Stimulated activated CD8-positive, alpha-beta memory T cell treated with anti-CD3 and anti-CD28 coated beads, Interleukin-2, amount 100 ng/mL, for 1 hour (primary cell): ENCODE measurements around the gene GNG8.

Experiments used
- DNase-seq, 2 donors: peaks; one replicate each; pipeline ENCODE4 v3.0.0-alpha.2; 2020; ENCODE audit warnings: low read depth in 2 of 2

GNG8 gene

DNA sequence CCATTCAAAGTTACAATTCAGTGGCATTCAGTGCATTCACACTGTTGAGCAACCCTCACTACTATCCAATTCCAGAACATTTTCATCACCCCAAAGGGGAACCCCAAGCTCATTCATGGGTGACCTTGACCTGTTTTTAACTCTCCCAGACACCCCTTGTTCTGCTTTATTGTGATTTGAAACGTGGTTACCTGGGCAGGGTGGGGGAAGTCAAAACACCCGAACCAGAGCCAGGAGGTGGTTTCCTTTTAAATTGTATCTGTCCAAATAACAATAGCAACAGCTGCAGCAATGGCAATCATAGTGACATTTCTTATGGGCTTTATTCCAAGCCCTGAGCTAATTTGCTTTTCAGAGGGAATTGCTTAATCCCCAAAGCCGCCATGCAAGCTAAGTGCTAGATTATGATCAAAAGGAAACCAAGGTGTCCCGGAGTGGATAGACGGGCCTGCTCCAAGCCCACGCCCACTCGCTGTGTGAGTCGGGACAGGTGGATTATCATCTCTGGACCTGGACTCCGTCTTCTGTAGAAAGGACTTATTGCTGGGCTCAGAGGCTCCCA lies 17.3 kb downstream of the GNG8 start:
- DNase-seq, result no peak

GRCh38 chr19:46617601-46618000 lies 18.4 kb downstream of the GNG8 start:
- no peak for DNase-seq

GRCh38 chr19:46616631-46617322 lies 19.2 kb downstream of the GNG8 start:
- no peak for DNase-seq

- no peak for DNase-seq
Measured at GRCh38 chr19:46615966-46616365, 20.0 kb downstream of the GNG8 start.

DNA sequence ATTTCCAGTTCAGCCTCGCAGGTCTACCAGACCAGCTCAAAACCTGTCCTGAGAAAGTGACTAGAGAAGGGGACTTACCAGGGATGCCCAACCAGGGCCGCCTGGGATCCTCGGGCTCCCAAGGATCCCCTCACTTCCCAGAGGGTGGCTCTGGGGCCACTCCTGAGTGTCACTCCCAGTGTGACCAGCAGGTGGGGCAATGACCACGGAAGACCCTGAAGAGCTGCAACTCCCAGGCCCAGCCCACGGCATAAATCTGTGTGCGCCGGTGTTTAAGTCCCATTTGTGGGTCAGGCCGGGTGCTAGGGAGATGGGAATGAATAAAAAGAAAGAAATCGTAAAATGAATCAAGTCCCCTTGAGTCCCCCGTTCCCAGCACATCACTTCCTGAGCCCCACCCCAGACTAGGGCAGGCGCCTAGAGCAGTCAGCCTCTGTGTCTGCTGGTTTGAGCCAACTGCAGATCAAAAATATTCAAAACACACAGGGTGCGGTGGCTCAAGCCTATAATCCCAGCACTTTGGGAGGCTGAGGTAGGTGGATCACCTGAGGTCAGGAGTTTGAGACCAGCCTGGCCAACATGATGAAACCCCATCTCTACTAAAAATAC lies 21.8 kb downstream of the GNG8 start:
- DNase-seq, result peak; percentile 59 to 63

DNA sequence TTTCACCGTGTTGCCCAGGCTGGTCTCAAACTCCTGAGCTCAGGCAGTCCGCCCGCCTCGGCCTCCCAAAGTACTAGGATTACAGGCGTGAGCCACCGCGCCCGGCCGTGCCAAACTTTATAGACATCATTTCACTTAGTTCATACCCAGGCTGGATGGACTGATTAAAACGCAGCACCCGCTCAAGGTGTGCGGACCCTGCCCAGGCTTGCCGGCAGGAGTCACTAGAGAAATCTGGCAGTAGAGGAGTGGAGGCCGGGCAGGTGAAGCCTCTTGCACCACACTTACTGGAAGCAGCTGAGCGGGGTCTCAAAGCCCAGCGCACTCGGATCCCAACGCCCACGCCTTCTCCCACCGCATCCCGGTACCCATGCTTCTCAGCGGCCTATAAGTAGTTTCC lies 22.5 kb downstream of the GNG8 start:
- DNase-seq, result no peak

- DNase-seq, result no peak
Measured at GRCh38 chr19:46611776-46612175, 24.2 kb downstream of the GNG8 start.

DNA sequence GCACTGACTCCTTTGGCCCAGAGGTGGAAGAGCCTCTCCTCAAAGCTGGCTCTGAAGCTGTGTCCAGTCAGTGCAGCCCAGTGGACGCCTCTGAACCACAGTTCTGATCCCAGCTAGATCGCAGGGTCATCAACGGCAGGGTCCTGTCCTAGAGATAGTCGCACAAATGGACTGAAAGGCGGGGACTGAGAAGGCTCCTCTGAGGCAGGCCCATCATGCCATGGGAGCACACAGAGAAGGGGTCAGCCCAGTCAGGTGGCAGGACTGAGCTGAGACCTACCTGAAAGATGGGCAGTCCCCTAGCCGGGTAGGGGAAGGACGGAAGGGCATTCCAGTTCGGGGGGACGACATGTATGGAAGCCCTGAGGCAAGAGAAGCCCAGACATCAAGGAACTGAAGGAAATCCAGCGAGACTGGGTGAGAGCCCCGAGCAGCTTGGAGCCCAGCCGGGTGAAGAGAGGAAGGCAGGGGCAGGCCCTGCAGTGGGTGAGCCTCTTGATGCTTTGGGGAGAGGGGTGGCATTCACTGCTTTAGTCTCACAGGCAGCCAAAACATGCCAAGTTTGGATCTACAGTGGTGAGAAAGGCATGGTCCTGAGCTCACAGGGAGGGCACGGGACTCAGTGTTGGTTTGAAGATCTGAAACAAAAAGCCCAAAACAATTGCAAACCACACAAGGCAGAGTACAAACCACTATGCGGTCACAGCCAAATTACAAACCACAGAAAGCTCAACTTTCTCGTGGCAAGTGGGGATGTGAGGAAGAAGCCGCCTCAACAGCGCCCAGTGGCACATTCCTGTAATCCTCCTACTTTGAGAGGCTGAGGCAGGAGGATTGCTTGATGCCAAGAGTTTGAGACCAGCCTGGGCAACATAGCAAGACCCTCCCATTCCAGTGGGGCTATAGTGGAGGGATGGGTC lies 24.9 kb downstream of the GNG8 start:
- no peak for DNase-seq

DNA sequence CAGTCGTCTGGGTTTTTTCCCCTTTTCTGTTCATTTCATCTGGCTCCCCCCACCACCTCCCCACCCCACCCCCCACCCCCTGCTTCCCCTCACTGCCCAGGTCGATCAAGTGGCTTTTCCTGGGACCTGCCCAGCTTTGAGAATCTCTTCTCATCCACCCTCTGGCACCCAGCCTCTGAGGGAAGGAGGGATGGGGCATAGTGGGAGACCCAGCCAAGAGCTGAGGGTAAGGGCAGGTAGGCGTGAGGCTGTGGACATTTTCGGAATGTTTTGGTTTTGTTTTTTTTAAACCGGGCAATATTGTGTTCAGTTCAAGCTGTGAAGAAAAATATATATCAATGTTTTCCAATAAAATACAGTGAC lies 25.6 kb downstream of the GNG8 start:
- no peak for DNase-seq

DNA sequence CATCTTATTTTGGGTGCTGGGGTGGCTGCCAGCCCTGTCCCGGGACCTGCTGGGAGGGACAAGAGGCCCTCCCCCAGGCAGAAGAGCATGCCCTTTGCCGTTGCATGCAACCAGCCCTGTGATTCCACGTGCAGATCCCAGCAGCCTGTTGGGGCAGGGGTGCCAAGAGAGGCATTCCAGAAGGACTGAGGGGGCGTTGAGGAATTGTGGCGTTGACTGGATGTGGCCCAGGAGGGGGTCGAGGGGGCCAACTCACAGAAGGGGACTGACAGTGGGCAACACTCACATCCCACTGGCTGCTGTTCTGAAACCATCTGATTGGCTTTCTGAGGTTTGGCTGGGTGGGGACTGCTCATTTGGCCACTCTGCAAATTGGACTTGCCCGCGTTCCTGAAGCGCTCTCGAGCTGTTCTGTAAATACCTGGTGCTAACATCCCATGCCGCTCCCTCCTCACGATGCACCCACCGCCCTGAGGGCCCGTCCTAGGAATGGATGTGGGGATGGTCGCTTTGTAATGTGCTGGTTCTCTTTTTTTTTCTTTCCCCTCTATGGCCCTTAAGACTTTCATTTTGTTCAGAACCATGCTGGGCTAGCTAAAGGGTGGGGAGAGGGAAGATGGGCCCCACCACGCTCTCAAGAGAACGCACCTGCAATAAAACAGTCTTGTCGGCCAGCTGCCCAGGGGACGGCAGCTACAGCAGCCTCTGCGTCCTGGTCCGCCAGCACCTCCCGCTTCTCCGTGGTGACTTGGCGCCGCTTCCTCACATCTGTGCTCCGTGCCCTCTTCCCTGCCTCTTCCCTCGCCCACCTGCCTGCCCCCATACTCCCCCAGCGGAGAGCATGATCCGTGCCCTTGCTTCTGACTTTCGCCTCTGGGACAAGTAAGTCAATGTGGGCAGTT lies 26.2 kb downstream of the GNG8 start:
- DNase-seq, result no peak

DNA sequence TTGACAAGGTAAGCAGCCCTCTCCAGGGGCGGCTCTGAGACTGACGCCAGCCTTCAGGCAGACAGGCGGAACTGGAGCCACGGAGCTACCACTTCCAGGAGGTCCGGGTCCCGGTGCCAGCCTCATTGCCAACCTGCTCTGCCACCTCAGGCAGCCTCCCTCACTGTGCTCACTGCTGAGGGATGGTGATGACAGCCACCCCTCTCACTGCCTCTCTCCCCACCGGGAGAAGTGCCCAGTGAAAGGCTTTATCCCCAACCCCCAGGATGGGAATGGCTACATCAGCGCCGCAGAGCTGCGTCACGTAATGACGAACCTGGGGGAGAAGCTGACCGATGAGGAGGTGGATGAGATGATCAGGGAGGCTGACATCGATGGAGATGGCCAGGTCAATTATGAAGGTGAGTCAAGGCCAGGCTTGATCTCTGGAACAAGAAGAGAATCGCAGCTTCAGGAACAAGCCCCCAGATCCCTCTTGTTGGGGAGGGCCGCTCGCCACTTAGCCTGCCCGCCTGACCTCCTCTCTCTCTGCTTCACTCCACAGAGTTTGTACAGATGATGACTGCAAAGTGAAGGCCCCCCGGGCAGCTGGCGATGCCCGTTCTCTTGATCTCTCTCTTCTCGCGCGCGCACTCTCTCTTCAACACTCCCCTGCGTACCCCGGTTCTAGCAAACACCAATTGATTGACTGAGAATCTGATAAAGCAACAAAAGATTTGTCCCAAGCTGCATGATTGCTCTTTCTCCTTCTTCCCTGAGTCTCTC lies 27.2 kb downstream of the GNG8 start:
- no peak for DNase-seq

DNA sequence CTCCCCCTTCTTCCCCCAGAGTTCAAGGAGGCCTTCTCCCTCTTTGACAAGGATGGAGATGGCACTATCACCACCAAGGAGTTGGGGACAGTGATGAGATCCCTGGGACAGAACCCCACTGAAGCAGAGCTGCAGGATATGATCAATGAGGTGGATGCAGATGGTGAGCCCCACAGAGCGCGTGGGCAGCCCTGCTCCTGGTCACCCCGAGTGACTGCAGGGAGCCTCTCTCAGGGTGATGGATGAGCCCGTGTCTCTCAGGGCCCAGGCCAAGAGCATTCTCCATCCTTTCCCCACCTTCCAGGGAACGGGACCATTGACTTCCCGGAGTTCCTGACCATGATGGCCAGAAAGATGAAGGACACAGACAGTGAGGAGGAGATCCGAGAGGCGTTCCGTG lies 27.8 kb downstream of the GNG8 start:
- no peak for DNase-seq

DNA sequence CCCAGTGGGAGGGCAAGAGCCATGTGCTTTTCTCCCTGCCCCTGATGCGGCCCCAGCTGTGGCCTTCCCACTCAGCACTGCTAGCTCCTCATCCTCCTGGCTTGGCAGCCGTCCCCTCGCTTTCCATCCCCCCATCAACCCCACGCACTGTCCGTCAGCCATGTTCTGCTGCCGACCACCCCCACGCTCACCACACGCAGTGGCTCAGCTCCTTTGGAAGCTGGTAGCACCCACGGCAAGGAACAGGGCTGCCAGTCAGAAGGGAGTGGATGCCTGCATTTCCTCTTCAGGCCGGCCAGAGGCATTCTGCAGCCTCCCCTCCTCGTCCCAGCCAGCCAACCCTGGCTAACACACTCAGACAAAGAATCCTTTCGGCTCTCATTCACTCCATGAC lies 28.6 kb downstream of the GNG8 start:
- DNase-seq, result no peak

DNA sequence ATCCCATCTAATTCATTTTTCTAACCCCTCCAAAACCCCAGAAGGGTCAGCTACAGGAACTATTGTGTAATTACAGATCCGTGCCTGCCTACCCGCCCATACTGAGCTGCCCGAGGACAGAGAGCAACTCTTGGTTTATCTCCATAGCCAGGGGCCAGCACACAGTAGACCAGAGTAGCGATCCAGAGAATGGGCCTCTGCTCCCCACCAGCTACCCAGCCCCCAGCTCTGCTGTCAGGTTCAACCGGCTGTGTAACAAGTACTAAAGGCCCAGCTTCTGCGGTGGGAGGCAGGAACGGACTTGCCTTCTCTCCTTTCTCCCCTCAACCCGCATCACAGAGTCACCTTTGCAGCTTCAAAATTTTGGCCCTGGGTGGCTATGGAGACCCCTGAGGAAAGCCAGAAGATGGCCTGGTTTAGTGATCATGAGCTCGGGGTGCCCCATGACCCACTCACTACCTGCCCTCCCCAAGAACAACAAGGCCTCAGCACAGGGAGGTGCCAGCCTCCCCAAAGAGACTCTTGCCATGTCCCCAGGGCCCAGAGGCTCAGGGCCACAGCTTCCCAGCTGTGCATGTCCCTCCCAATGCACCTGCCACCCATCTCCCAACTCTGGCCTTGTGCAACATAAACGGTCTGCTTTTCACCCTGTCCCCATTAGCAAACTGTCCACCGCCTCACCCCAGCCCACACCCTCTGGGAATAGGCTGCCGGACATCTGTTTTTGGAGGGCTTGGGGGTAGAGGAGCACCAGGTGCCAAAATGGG lies 29.1 kb downstream of the GNG8 start:
- no peak for DNase-seq

- no peak for DNase-seq
Measured at GRCh38 chr19:46606019-46606418, 30.0 kb downstream of the GNG8 start.

DNA sequence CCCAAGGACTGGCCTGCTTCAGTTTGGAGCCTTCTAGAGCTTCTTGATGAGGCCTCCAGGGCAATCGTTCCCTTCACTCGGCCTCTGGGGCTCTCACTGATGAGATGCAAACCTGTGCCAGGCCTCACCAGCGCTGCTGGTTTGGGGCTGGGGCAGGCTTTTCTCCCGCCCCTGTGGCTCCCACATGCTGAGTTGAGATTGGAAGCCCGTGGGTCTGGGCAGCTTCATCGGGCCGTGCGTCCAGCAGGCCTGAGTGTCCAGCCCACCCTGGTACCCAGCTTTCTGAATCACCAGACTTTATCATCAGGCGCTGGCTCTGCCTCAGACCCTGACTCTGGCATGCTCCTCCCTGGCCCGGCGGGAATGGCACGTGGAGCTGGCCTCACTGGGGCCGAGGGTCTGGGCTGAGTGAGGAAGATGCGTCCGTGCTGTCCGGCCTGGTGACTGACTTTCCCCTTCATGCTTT lies 30.6 kb downstream of the GNG8 start:
- DNase-seq, result no peak

- DNase-seq, result no peak
Measured at GRCh38 chr19:46604781-46605355, 31.1 kb downstream of the GNG8 start.

DNA sequence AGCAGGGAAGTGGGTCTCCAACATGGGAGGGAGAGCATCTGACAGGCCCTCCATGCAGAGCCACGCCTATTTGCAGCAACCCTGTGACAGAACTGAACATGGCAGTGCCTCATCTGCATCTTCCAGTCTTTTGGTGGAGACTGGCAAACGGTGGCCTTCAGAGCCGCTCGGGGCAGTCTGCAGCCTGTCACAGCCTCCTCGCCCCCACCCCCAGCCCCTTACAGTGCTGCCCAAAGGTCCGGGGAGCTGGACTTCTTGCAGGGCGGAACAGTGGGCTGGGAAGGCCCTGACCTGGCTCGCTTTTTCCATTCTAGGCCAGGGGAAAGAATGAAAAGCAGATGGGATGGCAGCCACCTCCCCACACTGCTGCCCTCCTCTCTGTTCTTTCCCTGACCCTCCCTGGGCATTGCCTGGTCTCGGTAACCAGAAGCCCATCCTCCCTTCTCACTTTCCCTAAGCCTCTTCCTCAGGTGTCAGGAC lies 32.2 kb downstream of the GNG8 start:
- no peak for DNase-seq

DNA sequence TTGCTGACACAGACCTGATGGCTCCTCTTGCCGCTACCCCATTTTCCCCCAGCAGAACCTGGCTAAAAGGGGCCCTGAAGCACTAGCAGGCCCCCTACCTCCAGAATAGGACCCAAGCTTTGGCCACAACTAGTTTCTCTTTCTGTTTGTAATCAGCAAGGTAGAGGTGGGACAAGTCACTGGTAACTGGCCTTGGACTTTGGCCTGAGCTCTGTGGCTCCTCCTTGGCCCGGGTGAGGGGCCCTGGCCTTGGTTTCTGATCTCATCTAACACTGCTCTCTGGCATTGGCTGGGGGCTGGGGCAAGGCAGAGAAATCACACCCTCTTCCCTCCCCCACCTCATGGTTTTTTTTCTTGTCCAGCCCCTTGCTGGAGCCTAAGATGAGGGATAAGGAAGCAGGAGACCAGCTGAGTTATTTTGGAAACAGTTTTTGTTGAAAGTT lies 32.8 kb downstream of the GNG8 start:
- no peak for DNase-seq
